Activated CD4-positive, alpha-beta T cell treated with anti-CD3 and anti-CD28 coated beads, Interleukin-2, amount 50 U/mL, for 48 hours (primary cell): Measurements from ENCODE around the gene QRFPR.
"Not testable (repeated sequence)": the region's sequence is repeated elsewhere in the genome, so short reads cannot be mapped to it uniquely, and the experiment has no call there.

ENCODE experiments used
- DNase-seq, 2 experiments: peaks; one replicate each; pipeline ENCODE4 v3.0.0-alpha.2; 2020

The QRFPR gene

DNA sequence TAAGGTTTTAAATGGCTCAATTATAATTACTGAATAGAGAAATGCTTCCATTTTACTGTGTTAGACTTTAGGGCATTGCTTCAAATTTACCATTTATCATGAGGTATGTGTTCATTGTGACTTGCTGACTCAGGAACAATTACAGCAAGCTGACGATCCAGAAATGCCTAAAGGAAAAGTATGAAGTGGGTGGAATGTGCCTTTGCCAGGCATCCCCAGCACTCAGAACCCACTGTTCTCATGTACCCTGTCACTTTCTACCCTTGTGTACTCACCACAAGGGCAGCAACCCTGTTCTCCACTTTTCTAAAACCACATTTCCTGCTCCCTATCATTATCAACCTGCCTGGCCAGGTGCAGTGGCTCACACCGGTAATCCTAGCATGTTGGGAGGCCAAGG lies 41.5 kb downstream of the QRFPR start:
- DNase-seq: no peak

DNA sequence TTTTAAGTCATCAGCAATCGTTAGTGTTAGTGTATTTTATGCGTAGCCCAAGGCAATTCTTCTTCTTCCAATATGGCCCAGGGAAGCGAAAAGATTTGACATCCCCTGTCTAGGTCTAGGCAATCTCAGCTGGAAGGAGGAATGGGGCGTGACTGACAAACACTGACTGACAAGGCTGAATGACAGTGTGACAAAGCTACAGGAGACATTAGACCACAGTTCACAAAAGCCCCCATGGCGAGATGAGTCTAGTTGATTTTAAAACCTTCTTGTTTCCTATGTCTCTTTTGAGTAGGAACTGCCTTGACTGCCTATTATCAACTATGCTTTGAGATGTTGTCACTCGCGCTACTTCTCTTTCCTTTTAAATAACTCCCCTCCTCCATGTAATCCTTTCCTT lies 42.3 kb downstream of the QRFPR start:
- no peak for DNase-seq

DNA sequence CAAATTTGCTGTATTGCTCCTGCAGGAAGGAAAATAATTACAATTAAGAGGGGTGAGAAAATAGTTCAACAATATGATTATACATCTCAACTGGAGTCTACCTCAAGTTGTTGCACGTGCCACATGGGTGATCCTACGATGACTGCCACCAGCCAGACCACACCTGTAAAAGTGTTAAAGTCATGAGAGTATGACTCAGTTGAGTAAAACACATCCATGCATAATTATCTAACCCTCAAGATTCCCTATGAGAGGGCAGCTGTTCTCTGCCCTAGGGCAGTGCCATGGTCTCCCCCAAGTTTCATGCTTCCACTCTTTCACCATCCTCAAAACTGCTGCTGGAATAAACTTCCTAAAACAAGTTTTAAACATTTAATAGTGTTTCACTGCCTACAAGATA lies 44.1 kb downstream of the QRFPR start:
- no peak for DNase-seq

- DNase-seq: no peak
Observed at GRCh38 chr4:121330180-121330665, 50.6 kb downstream of the QRFPR start.

- no peak for DNase-seq
Observed at GRCh38 chr4:121326597-121326996, 54.2 kb downstream of the QRFPR start.

DNA sequence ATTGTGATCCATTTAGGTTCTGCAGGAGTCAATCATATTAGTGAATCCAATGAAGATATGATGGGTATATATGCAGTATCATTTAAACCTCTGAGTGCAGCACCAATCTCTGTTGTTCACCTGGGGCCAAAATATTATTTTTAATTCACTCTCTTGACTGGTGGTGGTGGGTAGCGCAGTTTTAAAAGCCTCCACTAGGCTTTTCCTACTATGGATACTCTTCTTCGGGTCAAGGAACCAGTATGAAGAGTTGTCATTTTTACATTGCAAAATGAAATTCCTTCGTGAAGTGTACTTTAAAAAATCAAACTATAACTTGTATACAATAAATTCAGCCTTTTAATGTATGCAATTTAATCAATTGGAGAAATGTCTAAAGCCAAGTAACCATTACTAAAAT lies 56.5 kb downstream of the QRFPR start:
- no peak for DNase-seq

- DNase-seq: no peak
Observed at GRCh38 chr4:121321466-121321865, 59.4 kb downstream of the QRFPR start.

GRCh38 chr4:121316091-121316490 lies 64.7 kb downstream of the QRFPR start:
- DNase-seq: no peak

DNA sequence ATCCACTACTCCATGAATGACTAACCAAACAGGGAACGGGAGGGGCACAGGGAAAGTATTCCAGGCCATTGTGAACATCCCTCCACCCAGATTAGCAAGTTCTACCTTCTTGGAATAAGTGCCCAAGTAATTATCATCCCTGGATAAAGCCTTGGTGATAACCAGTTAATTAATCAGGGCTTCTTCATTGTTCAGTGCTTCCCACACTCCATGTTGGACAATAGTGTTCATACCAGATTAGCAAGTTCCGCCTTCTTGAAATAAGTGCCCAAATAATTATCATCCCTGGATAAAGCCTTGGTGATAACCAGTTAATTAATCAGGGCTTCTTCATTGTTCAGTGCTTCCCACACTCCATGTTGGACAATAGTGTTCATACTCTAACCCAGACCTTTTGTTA lies 67.4 kb downstream of the QRFPR start:
- not testable (repeated sequence) for DNase-seq

DNA sequence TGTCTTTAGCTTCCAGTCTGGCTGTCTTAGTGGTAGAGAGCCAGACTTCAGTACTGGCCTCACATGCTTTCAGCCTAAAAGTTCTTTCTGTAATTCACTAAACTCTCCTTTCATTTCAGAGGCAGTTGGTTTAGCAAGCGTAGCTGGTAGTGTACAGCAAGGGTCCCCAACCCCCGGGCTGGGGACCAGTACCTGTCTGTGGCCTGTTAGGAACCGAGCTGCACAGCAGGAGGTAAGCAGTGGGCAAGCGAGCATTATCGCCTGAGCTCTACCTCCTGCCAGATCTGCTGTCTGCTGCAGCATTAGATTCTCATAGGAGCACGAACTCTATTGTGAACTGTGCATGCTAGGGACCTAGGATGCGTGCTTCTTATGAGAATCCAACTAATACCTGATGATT lies 72.0 kb downstream of the QRFPR start:
- DNase-seq: no peak

DNA sequence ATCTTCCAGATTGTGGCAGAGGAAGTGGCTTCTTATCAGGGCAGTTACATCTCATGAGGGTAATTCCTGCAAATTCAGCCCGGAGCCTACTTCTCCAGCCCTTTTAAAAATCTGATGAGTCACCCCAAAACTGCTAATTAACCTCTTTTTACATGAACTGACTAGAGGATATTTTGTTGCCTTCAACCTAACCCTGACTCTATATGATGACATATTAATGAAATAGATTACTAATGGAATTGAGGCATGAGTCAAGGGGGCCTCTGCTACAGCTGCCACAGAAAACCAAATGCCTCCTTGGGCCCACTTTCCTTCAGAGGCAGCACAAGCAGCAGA lies 72.5 kb downstream of the QRFPR start:
- DNase-seq: no peak

DNA sequence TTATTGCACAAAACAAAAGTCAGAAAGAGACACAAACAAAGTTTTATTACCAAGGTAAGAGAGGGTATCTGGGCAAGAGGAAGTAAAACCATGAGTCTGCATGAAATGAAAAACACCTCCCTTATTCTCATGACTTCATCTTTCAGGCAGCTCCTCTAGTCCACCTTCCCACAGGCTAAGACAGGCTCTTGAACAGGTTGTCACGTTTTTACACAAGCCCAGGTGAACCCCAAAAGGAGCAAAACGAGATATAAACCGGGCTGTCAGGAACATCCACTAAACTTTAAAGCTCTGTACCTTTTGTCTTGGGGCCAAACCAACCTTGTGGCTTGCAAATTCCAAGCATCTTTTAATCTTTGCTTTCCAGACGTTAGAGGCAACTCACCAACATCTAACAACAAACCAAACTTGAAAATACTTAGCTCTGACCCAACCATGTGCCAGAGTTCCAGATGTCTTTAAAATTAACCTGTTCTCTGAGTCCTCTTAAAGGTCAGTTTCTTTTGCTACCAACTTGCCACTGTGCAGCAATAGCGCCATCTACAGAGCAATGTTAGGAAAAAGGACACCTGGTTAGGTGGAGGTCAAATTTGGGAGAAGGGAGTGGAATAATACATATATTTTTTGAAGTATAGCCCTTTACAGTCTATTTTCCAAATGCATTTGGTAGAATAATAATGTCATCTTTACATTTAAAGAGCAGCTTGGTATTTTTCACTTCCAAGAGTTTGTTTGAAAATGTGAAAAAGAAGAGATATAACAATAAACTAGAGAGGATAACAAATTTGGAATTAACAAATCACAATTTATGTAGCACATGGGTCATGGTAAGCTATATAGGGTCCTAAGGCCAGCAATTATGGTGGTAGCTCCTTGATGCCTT lies 73.1 kb downstream of the QRFPR start:
- peak; percentile 28 to 48 for DNase-seq

DNA sequence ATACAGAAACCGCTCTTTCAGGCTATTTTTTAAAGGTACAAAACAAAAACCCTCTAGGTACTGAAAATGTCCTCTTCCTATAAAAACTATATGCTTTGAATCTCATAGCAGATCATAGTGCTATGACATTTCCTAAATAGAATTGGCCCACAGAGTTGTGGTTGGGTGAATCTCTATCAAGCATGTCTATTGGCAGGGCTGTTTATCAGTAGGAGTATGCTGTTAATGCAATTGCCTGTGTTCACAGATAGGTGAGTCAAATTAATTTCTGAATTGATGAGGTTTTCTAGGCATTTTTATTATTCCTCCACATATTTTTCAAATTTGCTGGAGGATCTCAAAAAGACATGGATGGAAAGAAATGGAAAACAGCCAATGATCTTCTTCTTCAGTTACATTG lies 73.9 kb downstream of the QRFPR start:
- no peak for DNase-seq

GRCh38 chr4:121304893-121305292 lies 75.9 kb downstream of the QRFPR start:
- DNase-seq: no peak

DNA sequence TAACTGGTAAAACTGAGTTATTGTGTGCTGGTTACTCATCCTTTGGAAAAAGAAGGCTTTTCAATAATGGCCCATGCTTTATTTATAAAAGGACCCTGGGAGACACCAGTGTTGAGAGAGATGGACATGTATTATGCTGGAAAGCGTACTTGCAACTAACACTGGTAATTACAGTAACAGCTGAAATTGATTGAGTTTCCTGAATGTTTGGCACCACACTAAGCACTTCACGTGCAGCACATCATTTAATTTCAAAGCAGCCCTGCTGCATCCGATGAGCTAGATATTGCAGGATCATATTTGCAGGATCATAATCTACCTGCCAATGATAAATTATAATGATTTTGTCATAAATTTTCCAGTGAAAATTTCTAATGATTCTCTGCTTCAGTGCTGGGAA lies 81.5 kb downstream of the QRFPR start:
- no peak for DNase-seq

DNA sequence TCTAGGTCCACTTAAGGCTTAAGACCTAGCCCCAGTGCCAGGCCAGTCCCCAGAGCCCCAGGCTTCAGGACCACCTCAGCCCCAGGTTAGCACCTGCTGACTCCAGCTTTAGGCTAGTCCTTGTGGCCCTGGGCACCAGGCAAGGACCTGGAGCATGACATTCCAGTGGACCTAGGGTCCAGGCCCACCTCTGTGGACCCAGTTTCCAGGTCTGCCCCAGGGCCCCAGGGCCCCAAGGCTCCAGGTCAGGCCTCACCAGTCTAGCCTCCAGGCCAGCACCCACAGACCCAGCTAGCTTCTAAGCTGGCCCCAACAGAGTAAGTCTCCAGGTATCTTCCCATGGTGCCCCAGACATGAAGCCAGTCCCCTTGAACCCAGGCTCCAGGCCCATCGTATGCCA lies 97.5 kb downstream of the QRFPR start:
- DNase-seq: no peak

DNA sequence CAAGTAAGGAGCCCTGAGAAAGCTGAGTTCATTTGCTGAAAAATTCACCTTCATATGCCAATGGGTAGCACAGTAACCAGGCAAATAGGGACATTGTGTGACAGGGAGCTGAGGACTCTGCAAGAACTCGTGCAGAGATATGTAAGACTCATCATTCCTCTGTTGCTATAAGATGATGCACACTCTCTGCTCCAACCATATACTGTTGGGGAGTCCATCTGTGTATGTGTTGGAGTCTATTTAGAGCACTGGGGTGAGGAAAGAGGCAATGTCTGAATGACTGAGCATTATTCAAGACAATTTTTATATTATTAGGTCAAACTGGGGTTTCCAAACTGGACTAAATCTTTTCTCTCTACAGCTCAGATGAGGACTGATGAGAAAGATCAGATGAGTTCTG lies 100.4 kb downstream of the QRFPR start:
- DNase-seq: no peak

- DNase-seq: no peak
Observed at GRCh38 chr4:121278811-121279368, 101.9 kb downstream of the QRFPR start.
